GM20000 (cell line): ENCODE measurements around the gene HTT.

ENCODE experiments used
- DNase-seq: peaks from one replicate; pipeline ENCODE4 v3.0.0; 2012; ENCODE audit warnings: low spot score
- CTCF ChIP-seq: IDR thresholded peaks from 2 replicates; pipeline ENCODE4 v1.5.1; 2012; ENCODE audit warnings: mild to moderate bottlenecking, control low read depth; ENCODE audit errors: extremely low read depth, missing control alignments

Gene HTT

GRCh38 chr4:3225071-3225850 is 150.8 kb downstream of the HTT start:
- no peak for DNase-seq
- TF ChIP-seq CTCF, result no peak

DNA sequence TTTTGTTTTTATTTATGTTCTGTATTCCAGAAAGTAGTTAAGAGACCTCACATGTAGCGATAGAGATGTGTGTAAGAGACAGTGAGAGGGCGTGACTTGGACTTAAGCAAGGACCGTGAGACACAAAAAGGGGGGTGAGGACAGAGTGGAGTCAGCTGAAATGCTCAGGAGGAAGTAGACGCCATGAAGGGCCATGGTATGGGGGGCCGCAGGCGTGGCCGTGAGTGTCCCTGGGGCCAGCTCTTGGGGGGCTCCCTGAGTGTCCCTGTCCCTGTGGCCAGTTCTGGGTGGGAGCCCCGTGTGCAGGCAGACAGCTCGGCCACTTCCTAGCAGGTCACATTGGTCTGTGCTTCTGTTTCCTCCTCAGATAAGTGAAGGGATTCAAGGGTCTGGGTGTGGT is 151.5 kb downstream of the HTT start:
- TF ChIP-seq CTCF, result no peak
- DNase-seq, result no peak

DNA sequence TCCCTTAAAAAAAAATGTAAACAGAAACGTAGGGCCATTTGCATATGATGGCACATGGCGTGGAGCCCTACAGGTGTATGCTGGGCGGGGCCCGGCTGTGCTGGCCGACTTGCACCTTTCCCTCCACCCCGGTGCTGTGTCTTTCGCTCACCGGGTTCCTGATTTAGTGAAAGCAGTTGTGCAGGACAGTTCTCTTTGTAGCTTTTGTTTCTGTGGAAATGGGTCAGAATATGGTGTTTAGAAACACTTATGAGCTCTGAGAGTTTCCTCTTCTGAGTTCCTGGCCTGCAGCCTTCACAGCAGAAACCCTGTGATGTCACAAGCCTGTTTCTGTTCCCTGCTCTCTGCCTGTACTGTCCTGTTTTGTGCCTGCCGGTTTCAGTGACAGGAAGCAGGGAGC is 152.0 kb downstream of the HTT start:
- TF ChIP-seq CTCF, result no peak
- no peak for DNase-seq

GRCh38 chr4:3226944-3227343 is 152.5 kb downstream of the HTT start:
- DNase-seq, result no peak
- no peak for TF ChIP-seq CTCF

GRCh38 chr4:3227878-3228675 is 153.6 kb downstream of the HTT start:
- TF ChIP-seq CTCF, result no peak
- DNase-seq, result no peak

- no peak for TF ChIP-seq CTCF
- no peak for DNase-seq
Measured at GRCh38 chr4:3228881-3229280, 154.4 kb downstream of the HTT start.

DNA sequence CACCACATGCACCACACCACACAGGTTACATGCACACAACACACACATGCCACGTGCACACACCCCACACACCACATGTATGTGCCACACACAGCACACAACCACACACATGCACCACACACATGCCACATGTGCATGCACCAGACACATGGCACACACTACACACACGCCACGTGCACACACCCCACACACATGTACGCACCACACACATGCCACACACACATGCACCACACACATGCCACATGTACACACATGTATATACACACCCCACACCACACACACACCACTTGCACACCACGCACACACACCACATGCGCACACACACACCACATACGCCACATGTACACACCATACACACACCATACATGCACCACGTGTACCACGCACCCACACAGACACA is 154.8 kb downstream of the HTT start:
- TF ChIP-seq CTCF, result no peak
- no peak for DNase-seq
